GM12875 (cell line): Measurements from ENCODE around the gene ZBTB11.
"Not testable (repeated sequence)": the region's sequence is repeated elsewhere in the genome, so short reads cannot be mapped to it uniquely, and the experiment has no call there.

ENCODE experiments used
- H3K4me3 ChIP-seq: one replicate; pipeline ENCODE4 v1.5.1; 2011; ENCODE audit warnings: low read depth, low read length, control low read depth
- TF ChIP-seq, protein P1 (sequence below): IDR thresholded peaks from 2 replicates; pipeline ENCODE4 v1.5.1; 2011; ENCODE audit warnings: low read depth, mild to moderate bottlenecking, control low read depth, inconsistent platforms, low read length, moderate library complexity, borderline replicate concordance; ENCODE audit not compliant: insufficient read depth

Gene ZBTB11

DNA sequence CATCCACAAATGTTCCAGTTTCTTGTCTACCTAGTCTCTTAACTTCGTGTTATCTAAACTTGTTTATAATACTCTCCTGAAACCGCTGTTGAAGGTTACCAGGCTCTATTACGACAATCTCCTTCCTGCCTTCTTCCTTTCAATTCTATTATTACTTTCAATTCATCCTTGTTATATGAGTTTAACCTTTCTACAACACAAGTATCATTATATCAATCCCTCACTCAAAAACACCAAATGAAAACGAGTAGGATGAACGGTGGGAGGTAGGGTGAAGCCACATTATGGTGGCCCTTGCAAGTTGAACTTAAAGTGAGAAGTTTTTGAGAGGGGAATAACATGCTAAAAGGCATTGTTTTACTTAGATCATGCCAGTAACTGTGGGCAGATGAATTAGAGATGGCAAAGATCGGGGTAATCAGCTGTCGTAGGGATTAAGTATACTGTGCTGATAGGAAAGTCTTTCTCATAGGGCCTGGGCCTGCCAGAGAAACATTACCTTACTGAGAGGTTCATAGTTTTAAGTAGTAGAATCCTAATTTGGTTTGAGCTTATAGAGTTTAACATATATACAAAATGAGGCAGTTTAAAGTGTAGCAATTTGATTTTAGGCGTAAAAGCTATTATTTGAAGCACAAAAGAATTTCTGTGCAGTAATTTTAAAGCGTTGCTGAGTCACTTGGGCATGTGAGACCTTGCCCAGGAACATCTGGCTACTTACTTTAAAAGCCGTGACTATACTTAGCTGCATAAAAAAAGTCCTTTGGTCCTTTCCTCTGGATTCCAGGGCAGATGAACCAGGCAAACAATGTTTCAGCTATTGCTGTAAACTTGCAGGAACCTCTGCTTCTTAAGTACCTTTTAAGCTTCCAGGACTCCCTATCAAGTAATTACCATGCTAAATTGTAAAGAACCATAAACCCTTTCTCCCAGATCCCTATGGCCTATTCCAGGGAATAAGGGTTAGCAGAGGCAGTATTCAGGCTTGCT lies 44.2 kb upstream of the ZBTB11 start:
- no peak overlapping the region for H3K4me3 ChIP-seq
- TF ChIP-seq, protein P1, sequence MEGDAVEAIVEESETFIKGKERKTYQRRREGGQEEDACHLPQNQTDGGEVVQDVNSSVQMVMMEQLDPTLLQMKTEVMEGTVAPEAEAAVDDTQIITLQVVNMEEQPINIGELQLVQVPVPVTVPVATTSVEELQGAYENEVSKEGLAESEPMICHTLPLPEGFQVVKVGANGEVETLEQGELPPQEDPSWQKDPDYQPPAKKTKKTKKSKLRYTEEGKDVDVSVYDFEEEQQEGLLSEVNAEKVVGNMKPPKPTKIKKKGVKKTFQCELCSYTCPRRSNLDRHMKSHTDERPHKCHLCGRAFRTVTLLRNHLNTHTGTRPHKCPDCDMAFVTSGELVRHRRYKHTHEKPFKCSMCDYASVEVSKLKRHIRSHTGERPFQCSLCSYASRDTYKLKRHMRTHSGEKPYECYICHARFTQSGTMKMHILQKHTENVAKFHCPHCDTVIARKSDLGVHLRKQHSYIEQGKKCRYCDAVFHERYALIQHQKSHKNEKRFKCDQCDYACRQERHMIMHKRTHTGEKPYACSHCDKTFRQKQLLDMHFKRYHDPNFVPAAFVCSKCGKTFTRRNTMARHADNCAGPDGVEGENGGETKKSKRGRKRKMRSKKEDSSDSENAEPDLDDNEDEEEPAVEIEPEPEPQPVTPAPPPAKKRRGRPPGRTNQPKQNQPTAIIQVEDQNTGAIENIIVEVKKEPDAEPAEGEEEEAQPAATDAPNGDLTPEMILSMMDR, result no peak

DNA sequence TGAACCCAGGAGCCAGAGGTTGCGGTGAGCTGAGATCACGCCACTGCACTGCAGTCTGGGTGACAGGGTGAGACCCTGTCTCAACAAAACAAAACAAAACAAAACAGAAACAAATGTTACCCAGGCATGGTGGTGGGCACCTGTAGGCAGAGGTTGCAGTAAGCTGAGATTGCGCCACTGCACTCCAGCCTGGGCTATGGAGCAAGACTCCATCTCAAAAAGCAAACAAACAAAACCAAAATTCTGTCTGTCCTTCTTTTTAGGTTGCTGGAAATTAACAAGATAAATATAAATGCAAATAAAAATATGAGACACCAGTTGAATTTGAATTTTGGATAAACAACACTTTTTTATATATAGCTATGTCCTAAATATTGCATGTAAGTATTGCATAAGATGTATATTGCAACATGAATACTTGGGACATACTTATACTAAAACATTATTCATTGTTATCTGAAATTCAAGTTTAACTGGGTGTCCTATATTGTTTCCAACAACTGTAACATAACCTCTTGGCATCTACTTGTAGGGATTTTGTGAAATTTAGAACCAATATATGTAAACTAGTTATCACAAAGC lies 42.8 kb upstream of the ZBTB11 start:
- TF ChIP-seq, protein P1, result no peak
- H3K4me3 ChIP-seq, result no peak overlapping the region

DNA sequence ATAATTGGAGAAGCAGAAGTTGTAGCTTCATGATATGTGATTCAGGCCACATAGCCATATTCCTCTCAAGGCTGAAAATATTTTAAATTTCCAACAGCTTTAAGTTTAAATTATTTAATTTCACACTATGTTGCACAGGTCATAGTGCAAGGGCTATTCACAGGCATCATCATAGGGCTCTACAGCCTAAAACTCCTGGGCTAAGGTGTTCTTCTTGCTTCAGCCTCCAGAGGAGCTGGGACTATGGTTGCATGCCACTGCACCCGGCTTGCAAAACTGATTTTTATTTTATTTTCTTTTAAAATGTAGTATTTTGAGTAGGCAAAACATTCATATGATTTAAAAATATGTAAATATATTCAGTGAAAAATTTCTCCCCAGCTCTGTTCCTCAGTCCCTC lies 41.5 kb upstream of the ZBTB11 start:
- H3K4me3 ChIP-seq, result no peak overlapping the region
- TF ChIP-seq, protein P1, result no peak

DNA sequence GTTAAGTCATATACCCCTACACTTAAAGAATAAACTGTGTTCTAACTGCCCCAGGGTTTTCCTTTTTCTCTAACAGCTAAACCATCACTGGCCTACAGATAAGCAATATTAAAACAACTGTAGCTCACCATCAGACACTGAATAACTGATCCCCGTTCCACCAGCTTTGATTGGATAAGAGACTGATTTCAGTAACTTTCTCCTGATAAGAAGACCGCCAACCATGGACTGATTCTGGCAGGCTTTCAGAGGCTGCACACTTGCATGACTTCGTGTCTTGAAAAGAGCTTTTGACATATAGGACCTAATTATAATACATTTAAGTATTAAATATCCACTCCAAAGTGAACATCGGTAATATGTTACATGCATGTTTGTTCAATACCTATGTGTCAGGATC lies 32.2 kb upstream of the ZBTB11 start:
- TF ChIP-seq, protein P1, result no peak

DNA sequence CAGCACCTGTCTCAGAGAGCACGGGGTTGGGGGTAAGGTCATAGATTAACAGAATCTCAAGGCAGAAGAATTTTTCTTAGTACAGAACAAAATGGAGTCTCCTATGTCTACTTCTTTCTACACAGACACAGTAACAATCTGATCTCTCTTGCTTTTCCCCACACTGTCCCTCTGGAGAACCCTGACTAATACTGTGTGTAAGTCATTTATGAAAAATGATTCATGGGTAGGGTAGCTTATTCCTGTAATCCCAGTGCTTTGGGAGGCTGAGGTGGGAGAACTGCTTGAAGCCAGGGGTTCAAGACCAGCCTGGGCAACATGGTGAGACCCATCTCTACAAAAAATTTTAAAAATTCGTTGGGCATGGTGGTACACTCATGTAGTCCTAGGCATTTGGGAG lies 27.7 kb upstream of the ZBTB11 start:
- not testable (repeated sequence) for H3K4me3 ChIP-seq

More for the DNA sequence above, 32.2 kb upstream of the ZBTB11 start:
- H3K4me3 ChIP-seq, result no peak overlapping the region

- TF ChIP-seq, protein P1, result no peak
- H3K4me3 ChIP-seq, result no peak overlapping the region
Observed at GRCh38 chr3:101703169-101703568, 26.2 kb upstream of the ZBTB11 start.

- H3K4me3 ChIP-seq, result no peak overlapping the region
- TF ChIP-seq, protein P1, result no peak
Observed at GRCh38 chr3:101702726-101703125, 25.8 kb upstream of the ZBTB11 start.
